ENCODE measurements around the gene TAB3. TPM values are rescaled to one million over a fixed set of nuclear protein-coding genes. Genes with fewer than 3 reads are reported as not detected.

Gene TAB3
- total and polyA plus RNA-seq, 9 of the 15 experiments (the other 6 are each of a cell fraction or from before 2014, with no cell fraction given): 2.4 to 31.1 (median 15.5) TPM

DNA sequence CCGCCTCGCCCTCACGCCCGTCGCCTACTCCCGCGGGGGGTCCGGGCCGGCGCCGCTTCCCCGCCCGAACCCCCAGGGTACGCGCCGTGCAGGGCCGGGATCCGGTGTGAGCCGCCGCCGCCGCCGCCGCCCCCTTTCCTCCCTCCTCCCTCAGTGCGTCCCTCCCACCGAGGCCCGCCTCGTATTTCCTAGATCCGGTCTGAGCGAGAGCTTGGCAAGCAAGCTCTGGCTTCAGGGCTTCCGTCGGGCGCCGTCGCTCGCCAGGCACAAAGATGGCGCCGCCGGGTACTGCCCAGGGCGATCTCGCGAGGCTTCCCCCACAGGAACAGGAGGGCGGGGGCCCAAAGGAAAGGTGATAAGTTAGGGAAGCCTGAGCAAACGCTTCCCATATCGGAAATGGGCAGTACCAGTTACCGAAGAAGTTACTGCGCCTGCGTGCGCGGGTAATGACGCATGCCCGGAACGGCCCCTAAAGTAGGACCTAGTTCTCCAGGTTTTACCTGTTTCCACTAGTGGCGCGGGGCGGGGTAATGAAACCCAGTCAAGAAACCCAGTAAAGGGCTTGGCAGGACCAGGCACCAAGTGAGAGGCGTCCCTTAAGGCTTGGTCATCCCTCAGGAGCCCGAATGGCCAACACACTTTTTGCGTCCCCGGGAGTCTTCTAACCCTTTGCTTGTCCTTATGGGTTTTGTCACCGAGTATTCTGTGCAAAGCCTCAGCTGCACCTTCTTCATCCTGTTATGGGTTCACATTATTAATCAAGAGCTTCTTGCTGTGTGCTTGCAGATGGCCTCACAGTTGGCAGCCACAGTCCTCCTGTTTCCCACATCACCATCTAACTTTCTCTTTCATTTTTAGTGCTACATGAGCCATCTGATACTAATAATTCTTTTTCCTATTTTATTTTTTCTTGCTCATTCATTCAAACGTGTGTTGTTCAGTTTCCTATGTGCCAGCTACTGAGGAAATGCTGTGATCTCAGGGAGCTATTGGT is at the start of gene TAB3 (continued):
- TF ChIP-seq, protein P1, sequence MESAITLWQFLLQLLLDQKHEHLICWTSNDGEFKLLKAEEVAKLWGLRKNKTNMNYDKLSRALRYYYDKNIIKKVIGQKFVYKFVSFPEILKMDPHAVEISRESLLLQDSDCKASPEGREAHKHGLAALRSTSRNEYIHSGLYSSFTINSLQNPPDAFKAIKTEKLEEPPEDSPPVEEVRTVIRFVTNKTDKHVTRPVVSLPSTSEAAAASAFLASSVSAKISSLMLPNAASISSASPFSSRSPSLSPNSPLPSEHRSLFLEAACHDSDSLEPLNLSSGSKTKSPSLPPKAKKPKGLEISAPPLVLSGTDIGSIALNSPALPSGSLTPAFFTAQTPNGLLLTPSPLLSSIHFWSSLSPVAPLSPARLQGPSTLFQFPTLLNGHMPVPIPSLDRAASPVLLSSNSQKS (CRISPR knock-in tag; IDR thresholded peaks at IDR 0.05): no peak
- TF ChIP-seq ZNF124 (CRISPR knock-in tag; IDR thresholded peaks at IDR 0.05): no peak
- no peak for TF ChIP-seq KHSRP (IDR thresholded peaks at IDR 0.05)
- TF ChIP-seq MYBL2 (IDR thresholded peaks at IDR 0.05; ENCODE audit: low read depth): no peak
- TF ChIP-seq MYBL2 (CRISPR knock-in tag; IDR thresholded peaks at IDR 0.05; ENCODE audit: borderline replicate concordance): no peak
- TF ChIP-seq POLR3G (IDR thresholded peaks at IDR 0.05; ENCODE audit: extremely low read depth, insufficient read length, insufficient replicate concordance): no peak
- TF ChIP-seq KLF10 (CRISPR knock-in tag; IDR thresholded peaks at IDR 0.05): no peak
- TF ChIP-seq SIRT6 (IDR thresholded peaks at IDR 0.05; ENCODE audit: low read depth, low read length): no peak
- TF ChIP-seq, protein P2, sequence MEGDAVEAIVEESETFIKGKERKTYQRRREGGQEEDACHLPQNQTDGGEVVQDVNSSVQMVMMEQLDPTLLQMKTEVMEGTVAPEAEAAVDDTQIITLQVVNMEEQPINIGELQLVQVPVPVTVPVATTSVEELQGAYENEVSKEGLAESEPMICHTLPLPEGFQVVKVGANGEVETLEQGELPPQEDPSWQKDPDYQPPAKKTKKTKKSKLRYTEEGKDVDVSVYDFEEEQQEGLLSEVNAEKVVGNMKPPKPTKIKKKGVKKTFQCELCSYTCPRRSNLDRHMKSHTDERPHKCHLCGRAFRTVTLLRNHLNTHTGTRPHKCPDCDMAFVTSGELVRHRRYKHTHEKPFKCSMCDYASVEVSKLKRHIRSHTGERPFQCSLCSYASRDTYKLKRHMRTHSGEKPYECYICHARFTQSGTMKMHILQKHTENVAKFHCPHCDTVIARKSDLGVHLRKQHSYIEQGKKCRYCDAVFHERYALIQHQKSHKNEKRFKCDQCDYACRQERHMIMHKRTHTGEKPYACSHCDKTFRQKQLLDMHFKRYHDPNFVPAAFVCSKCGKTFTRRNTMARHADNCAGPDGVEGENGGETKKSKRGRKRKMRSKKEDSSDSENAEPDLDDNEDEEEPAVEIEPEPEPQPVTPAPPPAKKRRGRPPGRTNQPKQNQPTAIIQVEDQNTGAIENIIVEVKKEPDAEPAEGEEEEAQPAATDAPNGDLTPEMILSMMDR (IDR thresholded peaks at IDR 0.05 in 2 of 3, conservative IDR thresholded peaks at IDR 0.05 in 1 of 3; ENCODE audit: insufficient read depth in 2 of 3, low read depth in 1 of 3, low read length in 3 of 3): peak in 1 of 3 experiments; percentile 9; a peak in 1 of 6 replicates
- no peak for TF ChIP-seq ZNF311 (CRISPR knock-in tag; IDR thresholded peaks at IDR 0.05)
- peak; percentile 80 for TF ChIP-seq POU5F1 (IDR thresholded peaks at IDR 0.05; ENCODE audit: borderline replicate concordance, low read depth, low read length, partially characterized antibody)
- TF ChIP-seq, protein P3, sequence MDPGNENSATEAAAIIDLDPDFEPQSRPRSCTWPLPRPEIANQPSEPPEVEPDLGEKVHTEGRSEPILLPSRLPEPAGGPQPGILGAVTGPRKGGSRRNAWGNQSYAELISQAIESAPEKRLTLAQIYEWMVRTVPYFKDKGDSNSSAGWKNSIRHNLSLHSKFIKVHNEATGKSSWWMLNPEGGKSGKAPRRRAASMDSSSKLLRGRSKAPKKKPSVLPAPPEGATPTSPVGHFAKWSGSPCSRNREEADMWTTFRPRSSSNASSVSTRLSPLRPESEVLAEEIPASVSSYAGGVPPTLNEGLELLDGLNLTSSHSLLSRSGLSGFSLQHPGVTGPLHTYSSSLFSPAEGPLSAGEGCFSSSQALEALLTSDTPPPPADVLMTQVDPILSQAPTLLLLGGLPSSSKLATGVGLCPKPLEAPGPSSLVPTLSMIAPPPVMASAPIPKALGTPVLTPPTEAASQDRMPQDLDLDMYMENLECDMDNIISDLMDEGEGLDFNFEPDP (CRISPR knock-in tag; IDR thresholded peaks at IDR 0.05): no peak
- 0 out of 2 replicates have a peak, but pooled peaks have one; percentile 27 for TF ChIP-seq DIDO1 (tag; IDR thresholded peaks at IDR 0.05; ENCODE audit: low read depth)
- TF ChIP-seq, protein P4, sequence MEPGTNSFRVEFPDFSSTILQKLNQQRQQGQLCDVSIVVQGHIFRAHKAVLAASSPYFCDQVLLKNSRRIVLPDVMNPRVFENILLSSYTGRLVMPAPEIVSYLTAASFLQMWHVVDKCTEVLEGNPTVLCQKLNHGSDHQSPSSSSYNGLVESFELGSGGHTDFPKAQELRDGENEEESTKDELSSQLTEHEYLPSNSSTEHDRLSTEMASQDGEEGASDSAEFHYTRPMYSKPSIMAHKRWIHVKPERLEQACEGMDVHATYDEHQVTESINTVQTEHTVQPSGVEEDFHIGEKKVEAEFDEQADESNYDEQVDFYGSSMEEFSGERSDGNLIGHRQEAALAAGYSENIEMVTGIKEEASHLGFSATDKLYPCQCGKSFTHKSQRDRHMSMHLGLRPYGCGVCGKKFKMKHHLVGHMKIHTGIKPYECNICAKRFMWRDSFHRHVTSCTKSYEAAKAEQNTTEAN (CRISPR knock-in tag; IDR thresholded peaks at IDR 0.05): peak; percentile 78; the same call in 1 of the 2 replicates
- no peak for TF ChIP-seq ZKSCAN3 (CRISPR knock-in tag; IDR thresholded peaks at IDR 0.05)
- no peak for TF ChIP-seq ZNF696 (CRISPR knock-in tag; conservative IDR thresholded peaks at IDR 0.05)
- TF ChIP-seq MEIS2 (IDR thresholded peaks at IDR 0.05; ENCODE audit: partially characterized antibody): peak; percentile 59
- TF ChIP-seq FOS (IDR thresholded peaks at IDR 0.05; ENCODE audit: extremely low read depth, insufficient read length): no peak
- no peak for TF ChIP-seq KAT7 (CRISPR knock-in tag; IDR thresholded peaks at IDR 0.05; ENCODE audit: borderline replicate concordance)
- TF ChIP-seq, protein P5, sequence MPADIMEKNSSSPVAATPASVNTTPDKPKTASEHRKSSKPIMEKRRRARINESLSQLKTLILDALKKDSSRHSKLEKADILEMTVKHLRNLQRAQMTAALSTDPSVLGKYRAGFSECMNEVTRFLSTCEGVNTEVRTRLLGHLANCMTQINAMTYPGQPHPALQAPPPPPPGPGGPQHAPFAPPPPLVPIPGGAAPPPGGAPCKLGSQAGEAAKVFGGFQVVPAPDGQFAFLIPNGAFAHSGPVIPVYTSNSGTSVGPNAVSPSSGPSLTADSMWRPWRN (IDR thresholded peaks at IDR 0.05; ENCODE audit: low read depth): no peak
- peak in 1 of 2 experiments; percentile 9; a peak in 1 of 3 replicates for TF ChIP-seq CBX3 (IDR thresholded peaks at IDR 0.05; ENCODE audit: borderline replicate concordance in 1 of 2, low read length in 2 of 2)
